ENCODE data around the gene SOX21.

- TF ChIP-seq REST (IDR thresholded peaks at IDR 0.05; ENCODE audit: low read depth, low read length), result no peak
- no peak for TF ChIP-seq CREB1 (IDR thresholded peaks at IDR 0.05; ENCODE audit: low read depth)
- TF ChIP-seq EP300 (IDR thresholded peaks at IDR 0.05; ENCODE audit: borderline replicate concordance in 1 of 2, control insufficient read depth in 1 of 2, low read depth in 2 of 2, low read length in 2 of 2), result no peak
- TF ChIP-seq CTCF (IDR thresholded peaks at IDR 0.05 in 2 of 3, conservative IDR thresholded peaks at IDR 0.05 in 1 of 3; ENCODE audit: control insufficient read depth in 2 of 3, extremely low read depth in 1 of 3, insufficient read depth in 1 of 3, low read depth in 3 of 3, low read length in 3 of 3), result no peak
- TF ChIP-seq POLR2A (IDR thresholded peaks at IDR 0.05; ENCODE audit: low read depth, low read length), result no peak
- TF ChIP-seq RAD21 (IDR thresholded peaks at IDR 0.05; ENCODE audit: insufficient read depth, low read depth, low read length), result no peak
- TF ChIP-seq ZBTB33 (IDR thresholded peaks at IDR 0.05), result no peak
- TF ChIP-seq TCF7 (IDR thresholded peaks at IDR 0.05; ENCODE audit: borderline replicate concordance), result no peak
- TF ChIP-seq CEBPB (IDR thresholded peaks at IDR 0.05; ENCODE audit: borderline replicate concordance in 1 of 2, low read depth in 2 of 2, low read length in 2 of 2), result no peak
- no peak for TF ChIP-seq SRF (IDR thresholded peaks at IDR 0.05; ENCODE audit: low read depth in 2 of 2, low read length in 2 of 2)
- no peak for TF ChIP-seq USF1 (IDR thresholded peaks at IDR 0.05; ENCODE audit: borderline replicate concordance, extremely low read length, insufficient read depth, low read depth, low read length)
- TF ChIP-seq POLR2AphosphoS5 (IDR thresholded peaks at IDR 0.05; ENCODE audit: low read length), result no peak
- no peak for TF ChIP-seq RCOR1 (conservative IDR thresholded peaks at IDR 0.05; ENCODE audit: low read depth, low read length)
Measured at GRCh38 chr13:94761407-94761806, 49.1 kb upstream of the SOX21 start.

Measured in GM12878 (cell line).